Epithelial cell of esophagus (primary cell): ENCODE measurements around the gene SMPDL3B.
"Not testable (repeated sequence)": the region's sequence is repeated elsewhere in the genome, so short reads cannot be mapped to it uniquely, and the experiment has no call there.

Experiments
- DNase-seq: peaks from one replicate; pipeline ENCODE4 v3.0.0; 2010; ENCODE audit warnings: low read depth
- H3K4me3 ChIP-seq: 2 replicates; pipeline ENCODE4 v1.5.1; 2011; ENCODE audit warnings: mild to moderate bottlenecking, low read length, control low read depth
- TF ChIP-seq, protein P1 (sequence below): IDR thresholded peaks from 2 replicates; pipeline ENCODE4 v1.5.1; 2011; ENCODE audit warnings: low read depth, mild to moderate bottlenecking, low read length, control low read depth, inconsistent platforms; ENCODE audit not compliant: insufficient read depth; ENCODE audit errors: missing control alignments

SMPDL3B gene

GRCh38 chr1:27979859-27980201 lies 45.0 kb downstream of the SMPDL3B start:
- no peak for DNase-seq
- H3K4me3 ChIP-seq, result no peak overlapping the region
- TF ChIP-seq, protein P1, sequence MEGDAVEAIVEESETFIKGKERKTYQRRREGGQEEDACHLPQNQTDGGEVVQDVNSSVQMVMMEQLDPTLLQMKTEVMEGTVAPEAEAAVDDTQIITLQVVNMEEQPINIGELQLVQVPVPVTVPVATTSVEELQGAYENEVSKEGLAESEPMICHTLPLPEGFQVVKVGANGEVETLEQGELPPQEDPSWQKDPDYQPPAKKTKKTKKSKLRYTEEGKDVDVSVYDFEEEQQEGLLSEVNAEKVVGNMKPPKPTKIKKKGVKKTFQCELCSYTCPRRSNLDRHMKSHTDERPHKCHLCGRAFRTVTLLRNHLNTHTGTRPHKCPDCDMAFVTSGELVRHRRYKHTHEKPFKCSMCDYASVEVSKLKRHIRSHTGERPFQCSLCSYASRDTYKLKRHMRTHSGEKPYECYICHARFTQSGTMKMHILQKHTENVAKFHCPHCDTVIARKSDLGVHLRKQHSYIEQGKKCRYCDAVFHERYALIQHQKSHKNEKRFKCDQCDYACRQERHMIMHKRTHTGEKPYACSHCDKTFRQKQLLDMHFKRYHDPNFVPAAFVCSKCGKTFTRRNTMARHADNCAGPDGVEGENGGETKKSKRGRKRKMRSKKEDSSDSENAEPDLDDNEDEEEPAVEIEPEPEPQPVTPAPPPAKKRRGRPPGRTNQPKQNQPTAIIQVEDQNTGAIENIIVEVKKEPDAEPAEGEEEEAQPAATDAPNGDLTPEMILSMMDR, result no peak

DNA sequence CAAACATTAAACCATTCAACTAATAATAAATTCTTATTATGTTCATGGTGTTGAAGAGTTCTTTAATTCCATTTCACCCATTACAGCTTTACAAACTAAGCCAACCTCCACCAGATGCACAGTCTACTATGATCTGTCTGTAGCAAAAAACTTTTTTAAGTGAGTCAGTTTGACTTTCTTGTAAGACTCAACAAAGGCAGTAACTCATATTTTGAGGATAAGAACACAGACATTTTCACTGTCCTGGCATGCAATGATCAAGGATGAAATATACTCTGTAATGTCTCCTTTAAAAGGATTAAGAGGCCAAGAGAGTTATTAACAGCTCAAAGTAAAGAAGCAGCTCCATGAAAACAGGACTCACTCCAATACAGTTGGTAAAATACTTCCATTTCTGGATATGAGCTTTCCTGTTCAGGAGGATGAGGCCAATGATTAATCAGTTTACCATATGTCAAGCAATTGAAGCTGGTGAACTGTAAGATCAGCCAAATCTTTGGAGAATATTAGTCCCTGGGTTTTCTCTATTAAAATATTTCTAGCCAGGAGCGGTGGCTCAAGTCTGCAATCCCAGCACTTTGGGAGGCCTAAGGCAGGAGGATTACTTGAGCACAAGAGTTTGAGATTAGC lies 45.5 kb downstream of the SMPDL3B start:
- no peak for DNase-seq
- TF ChIP-seq, protein P1, result no peak

GRCh38 chr1:27981145-27981544 lies 46.3 kb downstream of the SMPDL3B start:
- TF ChIP-seq, protein P1, result no peak
- no peak for DNase-seq

More for the DNA sequence above, 45.5 kb downstream of the SMPDL3B start:
- H3K4me3 ChIP-seq, result no peak overlapping the region

GRCh38 chr1:27990920-27991537 lies 56.2 kb downstream of the SMPDL3B start:
- TF ChIP-seq, protein P1, result no peak
- no peak overlapping the region for H3K4me3 ChIP-seq
- DNase-seq, result no peak

More at GRCh38 chr1:27981145-27981544, 46.3 kb downstream of the SMPDL3B start:
- H3K4me3 ChIP-seq, result no peak overlapping the region

GRCh38 chr1:27992276-27992675 lies 57.5 kb downstream of the SMPDL3B start:
- H3K4me3 ChIP-seq, result no peak overlapping the region
- TF ChIP-seq, protein P1, result no peak
- no peak for DNase-seq

DNA sequence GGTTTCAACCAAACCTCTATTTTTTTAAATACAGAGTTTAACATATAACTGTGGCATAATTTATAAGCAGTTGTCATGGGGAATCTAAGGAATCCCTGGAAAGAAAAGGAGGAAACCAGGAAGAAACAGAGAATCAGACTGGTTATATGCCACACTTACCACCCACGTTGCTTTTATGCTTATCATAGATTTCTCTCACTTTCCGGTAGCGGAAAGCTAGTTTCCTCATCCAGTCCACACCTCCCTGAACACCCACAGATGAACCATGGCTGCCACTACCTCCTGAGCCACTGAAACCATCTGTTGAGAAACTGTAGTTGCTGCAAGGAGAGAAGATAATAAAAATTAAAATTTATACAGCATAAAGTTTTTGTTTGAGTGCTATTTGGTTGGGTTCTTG lies 58.4 kb downstream of the SMPDL3B start:
- TF ChIP-seq, protein P1, result no peak
- H3K4me3 ChIP-seq, result no peak overlapping the region
- no peak for DNase-seq

DNA sequence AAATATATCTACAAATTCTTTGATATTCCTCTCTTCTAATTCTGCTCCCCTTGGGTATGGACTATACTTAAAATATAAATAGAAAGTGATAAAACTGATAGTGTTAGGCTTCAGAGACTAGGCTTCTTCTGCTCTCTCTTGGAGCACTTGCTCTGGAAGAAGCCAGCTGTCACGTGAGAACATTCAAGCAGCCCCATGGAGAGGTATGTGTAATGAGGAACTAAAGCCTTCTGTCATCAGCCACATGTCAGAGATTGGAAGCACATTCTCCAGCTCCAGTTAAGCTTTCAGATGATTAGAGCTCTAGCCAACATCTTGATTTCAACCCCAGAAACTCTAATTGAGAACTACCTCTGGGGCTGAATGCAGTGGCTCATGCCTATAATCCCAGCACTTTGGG lies 59.3 kb downstream of the SMPDL3B start:
- DNase-seq, result no peak

DNA sequence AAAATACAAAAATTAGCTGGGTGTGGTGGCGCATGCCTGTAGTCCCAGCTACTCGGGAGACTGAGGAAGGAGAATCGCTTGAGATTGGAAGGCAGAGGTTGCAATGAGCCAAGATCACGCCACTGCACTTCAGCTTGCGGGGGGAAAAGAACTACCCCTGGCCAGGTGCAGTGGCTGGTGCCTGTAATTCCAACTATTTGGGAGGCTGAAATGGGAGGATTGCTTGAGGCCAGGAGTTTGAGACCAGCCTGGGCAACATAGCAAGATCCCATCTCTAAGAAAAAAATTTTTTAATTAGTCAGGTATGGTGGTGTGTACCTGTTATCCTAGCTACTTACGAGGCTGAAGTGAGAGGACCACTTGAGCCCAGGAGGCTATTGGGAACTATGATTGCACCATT lies 59.7 kb downstream of the SMPDL3B start:
- not testable (repeated sequence) for H3K4me3 ChIP-seq, DNase-seq

More for the DNA sequence above, 59.3 kb downstream of the SMPDL3B start:
- H3K4me3 ChIP-seq, result no peak overlapping the region
- TF ChIP-seq, protein P1, result no peak
